ENCODE data around the gene IL6R. TPM values are rescaled to one million over a fixed set of nuclear protein-coding genes. Genes with fewer than 3 reads are reported as not detected.

Gene IL6R
- total RNA-seq (5.3 TPM in 2 replicates), polyA plus RNA-seq (2.7 and 3.5 TPM in 2 replicates), polyA minus RNA-seq (26.1 and 34.7 TPM in 2 replicates)
- total RNA-seq (2013) = 6.0 TPM

- H3K27ac Mint-ChIP-seq = peak within 1 kb of the TSS; percentile 74
- peak; percentile 86 for DNase-seq
- intact Hi-C loops (cut with micrococcal nuclease) = loop anchor here (2.0 to 10.0 kb wide), 3 partner anchors 37 to 80 kb away; partner anchors contain the start of genes AQP10 and ATP8B2
- Histone ChIP-seq H3K4me2 (replicated peaks; ENCODE audit: low read depth, low read length, poor library complexity, severe bottlenecking) (peak within 1 kb of the TSS; percentile 90), H3K27me3 (replicated peaks in 1 of 4; ENCODE audit: control extremely low read depth in 1 of 4, control insufficient read depth in 3 of 4, insufficient read depth in 4 of 4, low read length in 3 of 4) (peaks cover 0 to 16% (median 3%) of the 10 kb centered on the region in 4 experiments), H3K4me1 (ENCODE audit: control insufficient read depth in 2 of 2, insufficient read depth in 2 of 2, low read length in 2 of 2) (peaks cover 47 to 71% of the 10 kb centered on the region in 2 donors), H3K4me3 (ENCODE audit: control extremely low read depth in 1 of 5, extremely low read depth in 1 of 5, insufficient read depth in 1 of 5, low read depth in 2 of 5, low read length in 4 of 5) (peak within 1 kb of the TSS; percentile 32 to 65 (median 61)), H3K36me3 (replicated peaks in 1 of 2; ENCODE audit: control extremely low read depth in 1 of 2, control insufficient read depth in 1 of 2, extremely low read depth in 1 of 2, insufficient read depth in 2 of 2, low read length in 1 of 2) (no peaks in the 10 kb centered on the region), H3K79me2 (ENCODE audit: control insufficient read depth, insufficient read depth, low read length) (no peaks in the 10 kb centered on the region), H4K20me1 (ENCODE audit: control insufficient read depth, insufficient read depth, low read length, poor library complexity, severe bottlenecking) (peaks cover 4% of the 10 kb centered on the region), H2AFZ (ENCODE audit: insufficient read depth, low read depth, low read length, poor library complexity, severe bottlenecking) (peak within 1 kb of the TSS; percentile 75), H3K27ac (ENCODE audit: low read length in 2 of 2) (peak within 1 kb of the TSS in 1 of 2 donors; percentile 35), H3K9me3 (ENCODE audit: control extremely low read depth in 1 of 3, control insufficient read depth in 2 of 3, insufficient read depth in 1 of 3, low read length in 2 of 3) (no peaks in the 10 kb centered on the region), H3K9ac (ENCODE audit: low read length) (peak within 1 kb of the TSS; percentile 64)
- H3K27me3 Mint-ChIP-seq = no peaks in the 10 kb centered on the region
- peaks cover 56% of the 10 kb centered on the region for H3K4me1 Mint-ChIP-seq
- ChIA-PET CTCF (interaction anchor here (0.6 to 1.7 kb wide), 5 partner anchors 11 to 62 kb away, joined by 3 to 10 read pairs (median 4); no protein-coding TSS in a partner anchor), POLR2A (interaction anchor here (0.5 to 0.7 kb wide), 2 partner anchors 18 to 63 kb away, joined by 3 read pairs; no protein-coding TSS in a partner anchor)
- under 1% methylated on average over 58 of the region's 66 CpGs for WGBS (ENCODE audit: insufficient coverage)
- TF ChIP-seq, protein P1, sequence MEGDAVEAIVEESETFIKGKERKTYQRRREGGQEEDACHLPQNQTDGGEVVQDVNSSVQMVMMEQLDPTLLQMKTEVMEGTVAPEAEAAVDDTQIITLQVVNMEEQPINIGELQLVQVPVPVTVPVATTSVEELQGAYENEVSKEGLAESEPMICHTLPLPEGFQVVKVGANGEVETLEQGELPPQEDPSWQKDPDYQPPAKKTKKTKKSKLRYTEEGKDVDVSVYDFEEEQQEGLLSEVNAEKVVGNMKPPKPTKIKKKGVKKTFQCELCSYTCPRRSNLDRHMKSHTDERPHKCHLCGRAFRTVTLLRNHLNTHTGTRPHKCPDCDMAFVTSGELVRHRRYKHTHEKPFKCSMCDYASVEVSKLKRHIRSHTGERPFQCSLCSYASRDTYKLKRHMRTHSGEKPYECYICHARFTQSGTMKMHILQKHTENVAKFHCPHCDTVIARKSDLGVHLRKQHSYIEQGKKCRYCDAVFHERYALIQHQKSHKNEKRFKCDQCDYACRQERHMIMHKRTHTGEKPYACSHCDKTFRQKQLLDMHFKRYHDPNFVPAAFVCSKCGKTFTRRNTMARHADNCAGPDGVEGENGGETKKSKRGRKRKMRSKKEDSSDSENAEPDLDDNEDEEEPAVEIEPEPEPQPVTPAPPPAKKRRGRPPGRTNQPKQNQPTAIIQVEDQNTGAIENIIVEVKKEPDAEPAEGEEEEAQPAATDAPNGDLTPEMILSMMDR (IDR thresholded peaks at IDR 0.05) = peak; percentile 13
- no peak for TF ChIP-seq EZH2 (IDR thresholded peaks at IDR 0.05; ENCODE audit: borderline replicate concordance, insufficient read depth, low read depth, low read length, poor library complexity, severe bottlenecking)
- H3K4me3 Mint-ChIP-seq = peak within 1 kb of the TSS; percentile 87
- H3K9me3 Mint-ChIP-seq (ENCODE audit: insufficient read depth) = no peaks in the 10 kb centered on the region
- peak; percentile 59 for ATAC-seq (ENCODE audit: low read depth)
Observed at GRCh38 chr1:154404984-154405746, at the start of gene IL6R. TSS of gene IL6R (plus strand) at chr1:154405343. CDS start at chr1:154405630, 287 bp downstream.

DNA sequence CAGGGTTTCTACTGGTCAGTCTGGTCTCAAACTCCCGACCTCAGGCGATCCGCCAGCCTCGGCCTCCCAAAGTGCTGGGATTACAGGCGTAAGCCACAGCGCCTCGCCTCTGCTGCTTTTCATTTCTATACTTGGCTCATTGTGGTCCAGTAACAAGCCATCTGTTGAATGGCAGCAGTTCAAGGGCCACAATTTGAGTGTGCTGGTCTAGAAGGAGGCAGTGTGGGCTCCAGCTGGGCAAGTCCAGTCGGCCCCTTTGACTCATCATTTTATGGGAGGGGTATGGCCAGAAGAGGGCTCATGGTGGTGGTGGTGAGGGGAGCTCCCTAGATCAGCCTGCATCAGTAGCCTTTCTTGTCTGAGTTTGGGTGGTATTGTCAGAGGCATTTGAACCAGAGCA lies 46.6 kb upstream of the IL6R start:
- POLR2A ChIA-PET = no interaction called here
- H3K4me3 Mint-ChIP-seq = no peak overlapping the region
- CTCF ChIA-PET = no interaction called here
- no peak overlapping the region for H3K27ac ChIP-seq (ENCODE audit: low read length in 2 of 2)
- no peak for DNase-seq
- H3K27ac Mint-ChIP-seq = no peak overlapping the region
- H3K9me3 Mint-ChIP-seq (ENCODE audit: insufficient read depth) = no peaks in the 10 kb centered on the region
- peaks cover 0 to 6% (median 0%) of the 10 kb centered on the region in 3 donors for H3K9me3 ChIP-seq (ENCODE audit: control extremely low read depth in 1 of 3, control insufficient read depth in 2 of 3, insufficient read depth in 1 of 3, low read length in 2 of 3)
- H3K36me3 ChIP-seq (replicated peaks in 1 of 2; ENCODE audit: control extremely low read depth in 1 of 2, control insufficient read depth in 1 of 2, extremely low read depth in 1 of 2, insufficient read depth in 2 of 2, low read length in 1 of 2) = no peaks in the 10 kb centered on the region
- no peak overlapping the region for H3K9ac ChIP-seq (ENCODE audit: low read length)
- H2AFZ ChIP-seq (ENCODE audit: insufficient read depth, low read depth, low read length, poor library complexity, severe bottlenecking) = no peak overlapping the region
- H4K20me1 ChIP-seq (ENCODE audit: control insufficient read depth, insufficient read depth, low read length, poor library complexity, severe bottlenecking) = no peaks in the 10 kb centered on the region
- H3K4me3 ChIP-seq (ENCODE audit: control extremely low read depth in 1 of 5, extremely low read depth in 1 of 5, insufficient read depth in 1 of 5, low read depth in 2 of 5, low read length in 4 of 5) = no peak overlapping the region
- peaks cover 5% of the 10 kb centered on the region for H3K4me1 Mint-ChIP-seq
- H3K4me2 ChIP-seq (replicated peaks; ENCODE audit: low read depth, low read length, poor library complexity, severe bottlenecking) = no peak overlapping the region
- no peaks in the 10 kb centered on the region for H3K79me2 ChIP-seq (ENCODE audit: control insufficient read depth, insufficient read depth, low read length)
- 99% methylated on average over 8 of the region's 8 CpGs for WGBS (ENCODE audit: insufficient coverage)
- intact Hi-C loops (cut with micrococcal nuclease) = no loop called here
- no peak for ATAC-seq (ENCODE audit: low read depth)
- peaks cover 13% of the 10 kb centered on the region for H3K27me3 Mint-ChIP-seq
- peaks cover 0 to 10% (median 0%) of the 10 kb centered on the region in 4 experiments for H3K27me3 ChIP-seq (replicated peaks in 1 of 4; ENCODE audit: control extremely low read depth in 1 of 4, control insufficient read depth in 3 of 4, insufficient read depth in 4 of 4, low read length in 3 of 4)
- H3K4me1 ChIP-seq (ENCODE audit: control insufficient read depth in 2 of 2, insufficient read depth in 2 of 2, low read length in 2 of 2) = peaks cover 1 to 3% of the 10 kb centered on the region in 2 donors
- no peak for TF ChIP-seq EZH2 (IDR thresholded peaks at IDR 0.05; ENCODE audit: borderline replicate concordance, insufficient read depth, low read depth, low read length, poor library complexity, severe bottlenecking)
- TF ChIP-seq, protein P1 (IDR thresholded peaks at IDR 0.05) = no peak

Data from B cell (primary cell).